DND-41 (cell line): ENCODE results near the gene APMAP.

Source experiments
- ATAC-seq: fragments of 200-7000 bp; cut with Tn5 transposase; 3 replicates; pipeline ENCODE4 v1.9.1; 2021; ENCODE audit warnings: low read depth; ENCODE audit not compliant: insufficient read depth
- DNase-seq: peaks from one replicate; pipeline ENCODE4 v3.0.0-alpha.2; 2020
- H2AFZ ChIP-seq: 2 replicates; pipeline ENCODE4 v1.6.0; 2012; ENCODE audit warnings: low read depth, low read length
- H3K27ac ChIP-seq: 2 replicates; pipeline ENCODE4 v1.5.1; 2012; ENCODE audit warnings: low read length, inconsistent platforms
- H3K27me3 ChIP-seq: fragments of 200-600 bp; sonication (generic); 2 replicates; pipeline ENCODE4 v1.6.0; 2012; ENCODE audit warnings: low read length, mild to moderate bottlenecking, inconsistent platforms; ENCODE audit not compliant: insufficient read depth, poor library complexity
- H3K36me3 ChIP-seq: 2 replicates; pipeline ENCODE4 v1.5.1; 2012; ENCODE audit warnings: low read length, inconsistent platforms; ENCODE audit not compliant: insufficient read depth
- H3K4me1 ChIP-seq: 2 replicates; pipeline ENCODE4 v1.5.1; 2012; ENCODE audit warnings: mild to moderate bottlenecking, low read length; ENCODE audit not compliant: insufficient read depth
- H3K4me2 ChIP-seq: 2 replicates; pipeline ENCODE4 v1.6.0; 2012; ENCODE audit warnings: mild to moderate bottlenecking, moderate library complexity, low read length, inconsistent platforms; ENCODE audit not compliant: insufficient read depth
- H3K4me3 ChIP-seq, 2 experiments: fragments of 200-600 bp in 1 of 2; shearing (Covaris generic) in 1 of 2; 2 replicates each; pipeline ENCODE4 v1.5.1; 2012 to 2016; ENCODE audit warnings: inconsistent platforms in 2 of 2, low read length in 2 of 2, mild to moderate bottlenecking in 2 of 2, low read depth in 1 of 2, moderate library complexity in 1 of 2
- H3K79me2 ChIP-seq: 2 replicates; pipeline ENCODE4 v1.6.0; 2012; ENCODE audit warnings: low read length, inconsistent platforms; ENCODE audit not compliant: insufficient read depth
- H3K9ac ChIP-seq: 2 replicates; pipeline ENCODE4 v1.6.0; 2012; ENCODE audit warnings: low read depth, mild to moderate bottlenecking, inconsistent platforms, low read length, moderate library complexity
- H3K9me3 ChIP-seq: 2 replicates; pipeline ENCODE4 v1.5.1; 2012; ENCODE audit warnings: low read length, moderate library complexity, mild to moderate bottlenecking, inconsistent platforms; ENCODE audit not compliant: insufficient read depth, severe bottlenecking
- H4K20me1 ChIP-seq: 2 replicates; pipeline ENCODE4 v1.6.0; 2012; ENCODE audit warnings: low read length; ENCODE audit not compliant: insufficient read depth
- EZH2 ChIP-seq: IDR thresholded peaks from 3 replicates; pipeline ENCODE4 v1.6.1; 2012; ENCODE audit warnings: borderline replicate concordance, low read depth, mild to moderate bottlenecking, moderate library complexity, low read length, inconsistent platforms; ENCODE audit not compliant: severe bottlenecking
- TF ChIP-seq, protein P1 (sequence below): IDR thresholded peaks from 2 replicates; pipeline ENCODE4 v1.5.1; 2012; ENCODE audit warnings: borderline replicate concordance, low read length, moderate library complexity, mild to moderate bottlenecking; ENCODE audit not compliant: poor library complexity, severe bottlenecking; ENCODE audit errors: extremely low read depth

APMAP gene

DNA sequence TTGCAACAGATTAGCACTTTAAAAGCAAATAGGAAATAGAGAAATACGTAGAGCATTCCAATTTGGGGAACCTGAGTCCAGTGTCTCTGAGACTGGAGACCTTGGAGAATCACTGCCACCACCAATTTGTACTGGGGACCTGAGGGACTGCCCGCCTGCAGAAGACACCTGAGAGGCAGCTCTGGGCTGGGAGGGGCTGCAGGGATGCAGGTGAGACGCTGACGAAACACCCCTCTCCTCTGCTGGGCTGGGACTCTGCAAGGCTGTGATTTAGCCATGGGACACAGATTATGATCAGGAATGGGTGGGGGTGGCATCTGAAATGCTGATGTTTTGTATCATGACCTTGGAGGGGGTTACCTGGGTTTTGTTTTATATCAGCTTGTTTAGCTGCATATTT, 7.0 kb upstream of the APMAP start:
- H3K9ac ChIP-seq: no peak overlapping the region
- 0 out of 2 replicates have a peak, but pooled peaks cover 2% of the 10 kb centered on the region for H3K36me3 ChIP-seq
- H3K4me3 ChIP-seq: no peak overlapping the region
- ATAC-seq (no peak), DNase-seq (no peak)
- no peak for TF ChIP-seq EZH2
- TF ChIP-seq, protein P1, sequence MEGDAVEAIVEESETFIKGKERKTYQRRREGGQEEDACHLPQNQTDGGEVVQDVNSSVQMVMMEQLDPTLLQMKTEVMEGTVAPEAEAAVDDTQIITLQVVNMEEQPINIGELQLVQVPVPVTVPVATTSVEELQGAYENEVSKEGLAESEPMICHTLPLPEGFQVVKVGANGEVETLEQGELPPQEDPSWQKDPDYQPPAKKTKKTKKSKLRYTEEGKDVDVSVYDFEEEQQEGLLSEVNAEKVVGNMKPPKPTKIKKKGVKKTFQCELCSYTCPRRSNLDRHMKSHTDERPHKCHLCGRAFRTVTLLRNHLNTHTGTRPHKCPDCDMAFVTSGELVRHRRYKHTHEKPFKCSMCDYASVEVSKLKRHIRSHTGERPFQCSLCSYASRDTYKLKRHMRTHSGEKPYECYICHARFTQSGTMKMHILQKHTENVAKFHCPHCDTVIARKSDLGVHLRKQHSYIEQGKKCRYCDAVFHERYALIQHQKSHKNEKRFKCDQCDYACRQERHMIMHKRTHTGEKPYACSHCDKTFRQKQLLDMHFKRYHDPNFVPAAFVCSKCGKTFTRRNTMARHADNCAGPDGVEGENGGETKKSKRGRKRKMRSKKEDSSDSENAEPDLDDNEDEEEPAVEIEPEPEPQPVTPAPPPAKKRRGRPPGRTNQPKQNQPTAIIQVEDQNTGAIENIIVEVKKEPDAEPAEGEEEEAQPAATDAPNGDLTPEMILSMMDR: no peak
- no peaks in the 10 kb centered on the region for H4K20me1 ChIP-seq
- no peaks in the 10 kb centered on the region for H3K79me2 ChIP-seq
- no peak overlapping the region for H3K27ac ChIP-seq
- no peaks in the 10 kb centered on the region for H3K9me3 ChIP-seq
- H2AFZ ChIP-seq: no peak overlapping the region
- no peak overlapping the region for H3K4me2 ChIP-seq
- H3K4me1 ChIP-seq: peaks cover 8% of the 10 kb centered on the region
- H3K27me3 ChIP-seq: no peaks in the 10 kb centered on the region

DNA sequence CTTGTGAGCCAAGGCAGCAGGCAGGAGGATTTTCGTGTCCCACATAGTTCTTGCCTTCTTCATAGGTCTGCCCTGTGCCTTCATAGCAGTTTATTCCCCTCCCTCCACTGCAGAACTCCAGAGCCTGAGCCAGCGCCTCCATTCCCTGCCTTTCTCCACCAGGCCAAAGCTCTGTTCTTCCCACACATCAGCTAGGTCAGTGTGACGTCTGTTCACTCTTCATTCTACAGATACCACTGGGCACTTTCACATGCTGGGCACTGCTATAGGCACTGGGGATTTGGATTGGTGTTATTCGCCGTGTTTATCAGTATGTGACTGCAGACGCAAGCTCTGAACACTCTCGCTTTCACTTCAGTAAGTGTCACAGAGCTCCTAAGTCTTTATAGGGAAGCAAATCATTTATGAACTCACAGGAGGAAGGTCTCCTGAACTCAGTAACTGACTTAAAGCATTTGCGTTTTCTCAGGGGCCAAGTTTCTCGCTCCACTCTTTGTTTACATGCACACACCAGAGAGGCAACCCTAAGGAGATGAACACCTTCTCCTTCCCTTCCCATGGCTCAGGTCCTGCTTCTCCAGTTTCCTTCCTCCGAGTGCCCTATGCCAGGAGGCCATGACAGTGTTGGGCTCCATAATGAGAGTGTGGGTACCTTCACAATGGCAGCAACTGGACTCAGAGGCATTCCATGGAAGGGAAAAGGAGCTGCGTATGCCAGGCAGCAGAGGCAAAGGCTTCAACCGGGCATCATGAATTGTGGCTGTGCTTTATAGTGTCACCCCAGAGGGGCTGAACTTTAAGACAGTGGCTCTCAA, 6.3 kb upstream of the APMAP start:
- TF ChIP-seq EZH2: no peak
- TF ChIP-seq, protein P1: no peak
- Histone ChIP-seq H3K9ac (no peak overlapping the region), H3K9me3 (no peaks in the 10 kb centered on the region), H3K4me1 (peaks cover 11% of the 10 kb centered on the region), H4K20me1 (no peaks in the 10 kb centered on the region), H3K27me3 (no peaks in the 10 kb centered on the region), H3K36me3 (0 out of 2 replicates have a peak, but pooled peaks cover 2% of the 10 kb centered on the region), H2AFZ (no peak overlapping the region), H3K4me2 (no peak overlapping the region), H3K79me2 (no peaks in the 10 kb centered on the region), H3K4me3 (no peak overlapping the region), H3K27ac (no peak overlapping the region)
- ATAC-seq (no peak), DNase-seq (no peak)

DNA sequence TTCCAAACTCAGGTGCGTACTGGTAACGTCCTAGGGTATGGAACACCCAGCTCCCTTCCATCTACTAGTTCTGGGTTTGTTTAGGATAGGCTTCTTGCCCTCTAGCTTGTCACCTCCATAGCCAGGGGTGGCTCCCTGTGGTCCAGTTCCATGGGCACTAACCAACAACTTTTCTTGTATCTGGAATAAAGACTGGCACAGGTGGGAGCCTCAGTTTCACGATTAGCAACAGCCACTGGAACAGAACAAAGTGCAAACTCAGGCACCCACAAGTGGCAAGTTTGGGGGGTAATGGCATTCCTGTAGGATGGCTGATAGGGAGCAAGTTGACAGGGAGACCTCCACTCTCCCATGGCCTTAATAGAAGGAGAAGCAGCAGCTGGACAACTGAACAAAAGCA, 5.6 kb upstream of the APMAP start:
- H3K9ac ChIP-seq: no peak overlapping the region
- TF ChIP-seq EZH2: no peak
- TF ChIP-seq, protein P1: no peak
- H3K27ac ChIP-seq: no peak overlapping the region
- H2AFZ ChIP-seq: no peak overlapping the region
- 0 out of 2 replicates have a peak, but pooled peaks cover 2% of the 10 kb centered on the region for H3K36me3 ChIP-seq
- no peaks in the 10 kb centered on the region for H3K9me3 ChIP-seq
- H3K27me3 ChIP-seq: no peaks in the 10 kb centered on the region
- no peak overlapping the region for H3K4me3 ChIP-seq
- no peak for ATAC-seq
- no peaks in the 10 kb centered on the region for H4K20me1 ChIP-seq
- H3K4me2 ChIP-seq: no peak overlapping the region
- H3K4me1 ChIP-seq: peaks cover 18% of the 10 kb centered on the region
- H3K79me2 ChIP-seq: no peaks in the 10 kb centered on the region
- DNase-seq: no peak
